Measurements from ENCODE around the gene FNBP1.

GRCh38 chr9:129968690-129969485 is 74.1 kb downstream of the FNBP1 start:
- TF ChIP-seq CTCF (conservative IDR thresholded peaks at IDR 0.05 in 1 of 2, IDR thresholded peaks at IDR 0.05 in 1 of 2; ENCODE audit: low read depth in 1 of 2, low read length in 2 of 2) (no peak), EZH2 (IDR thresholded peaks at IDR 0.05; ENCODE audit: low read length, missing control alignments) (no peak)

All from fibroblast of lung (primary cell).